ENCODE measurements around the gene DYSF. TPM values are rescaled to one million over a fixed set of nuclear protein-coding genes. Genes with fewer than 3 reads are reported as not detected.
A peak's percentile ranks its signal among the peaks of the same experiment; 100 is the strongest.

DYSF gene
- total and polyA plus RNA-seq, 5 experiments from 2014 or later, result 3.0 to 3.5 (median 3.2) TPM

GRCh38 chr2:71566372-71566771 is 113.0 kb downstream of the DYSF start:
- H3K4me3 Mint-ChIP-seq, result no peak overlapping the region
- peaks cover 0 to 2% (median 0%) of the 10 kb centered on the region in 3 donors for H3K36me3 Mint-ChIP-seq
- POLR2A ChIA-PET, result no interaction called here
- H3K27me3 Mint-ChIP-seq, result peaks cover 0 to 3% (median 0%) of the 10 kb centered on the region in 5 donors
- no peak for ATAC-seq
- H3K4me1 Mint-ChIP-seq, result no peaks in the 10 kb centered on the region
- H3K27ac Mint-ChIP-seq, result no peak overlapping the region
- no peaks in the 10 kb centered on the region for H3K9me3 Mint-ChIP-seq
- DNase-seq, result no peak

GRCh38 chr2:71567625-71568024 is 114.3 kb downstream of the DYSF start:
- Mint-ChIP-seq H3K27ac (no peak overlapping the region), H3K4me1 (no peaks in the 10 kb centered on the region), H3K36me3 (peaks cover 0 to 2% (median 0%) of the 10 kb centered on the region in 3 donors), H3K9me3 (no peaks in the 10 kb centered on the region), H3K27me3 (peaks cover 0 to 3% (median 0%) of the 10 kb centered on the region in 5 donors), H3K4me3 (no peak overlapping the region)
- ATAC-seq, result no peak
- no peak for DNase-seq
- POLR2A ChIA-PET, result no interaction called here

GRCh38 chr2:71568103-71568502 is 114.7 kb downstream of the DYSF start:
- POLR2A ChIA-PET, result no interaction called here
- H3K9me3 Mint-ChIP-seq, result no peaks in the 10 kb centered on the region
- DNase-seq (no peak), ATAC-seq (no peak)
- H3K27me3 Mint-ChIP-seq, result peaks cover 0 to 3% (median 0%) of the 10 kb centered on the region in 5 donors
- no peak overlapping the region for H3K4me3 Mint-ChIP-seq
- H3K4me1 Mint-ChIP-seq, result no peaks in the 10 kb centered on the region
- H3K36me3 Mint-ChIP-seq, result peaks cover 0 to 2% (median 0%) of the 10 kb centered on the region in 3 donors
- H3K27ac Mint-ChIP-seq, result no peak overlapping the region

DNA sequence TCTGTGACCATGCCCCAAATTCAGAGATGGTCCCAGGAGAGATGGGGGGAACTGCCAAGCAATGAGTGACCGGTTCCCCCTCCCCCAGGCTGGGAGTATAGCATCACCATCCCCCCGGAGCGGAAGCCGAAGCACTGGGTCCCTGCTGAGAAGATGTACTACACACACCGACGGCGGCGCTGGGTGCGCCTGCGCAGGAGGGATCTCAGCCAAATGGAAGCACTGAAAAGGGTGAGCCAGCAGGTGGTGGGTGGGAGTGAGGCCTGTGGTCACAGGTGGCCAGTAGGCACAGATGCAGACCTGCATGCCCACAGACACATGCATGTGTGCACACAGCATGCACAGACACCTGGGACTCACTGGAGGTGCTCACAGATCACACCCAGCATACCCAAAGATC is 117.2 kb downstream of the DYSF start:
- Mint-ChIP-seq H3K4me3 (no peak overlapping the region), H3K36me3 (no peaks in the 10 kb centered on the region), H3K27ac (no peak overlapping the region), H3K27me3 (peaks cover 0 to 7% (median 1%) of the 10 kb centered on the region in 5 donors), H3K4me1 (no peaks in the 10 kb centered on the region), H3K9me3 (no peaks in the 10 kb centered on the region)
- POLR2A ChIA-PET, result no interaction called here
- DNase-seq, result no peak
- no peak for ATAC-seq

- Mint-ChIP-seq H3K4me3 (no peak overlapping the region), H3K27me3 (peaks cover 0 to 7% (median 1%) of the 10 kb centered on the region in 5 donors), H3K4me1 (no peaks in the 10 kb centered on the region), H3K27ac (no peak overlapping the region), H3K36me3 (no peaks in the 10 kb centered on the region), H3K9me3 (no peaks in the 10 kb centered on the region)
- DNase-seq (no peak), ATAC-seq (no peak)
- POLR2A ChIA-PET, result no interaction called here
Measured at GRCh38 chr2:71570951-71571460, 117.6 kb downstream of the DYSF start.

DNA sequence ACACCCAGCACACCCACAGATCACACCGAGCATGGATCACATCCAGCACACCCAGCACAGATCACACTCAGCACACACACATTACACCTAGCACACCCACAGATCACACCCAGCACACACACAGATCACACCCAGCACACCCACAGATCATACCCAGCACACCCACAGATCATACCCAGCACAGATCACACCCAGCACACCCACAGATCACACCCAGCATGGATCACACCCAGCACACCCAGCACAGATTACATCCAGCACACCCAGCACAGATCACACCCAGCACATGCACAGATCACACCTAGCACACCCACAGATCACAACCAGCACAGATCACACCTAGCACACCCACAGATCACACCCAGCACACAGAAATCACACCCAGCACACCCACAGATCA is 118.6 kb downstream of the DYSF start:
- ATAC-seq (no peak), DNase-seq (no peak)
- H3K4me3 Mint-ChIP-seq, result no peak overlapping the region
- H3K27ac Mint-ChIP-seq, result no peak overlapping the region
- H3K27me3 Mint-ChIP-seq, result peaks cover 0 to 7% (median 1%) of the 10 kb centered on the region in 5 donors
- H3K4me1 Mint-ChIP-seq, result no peaks in the 10 kb centered on the region
- H3K9me3 Mint-ChIP-seq, result no peaks in the 10 kb centered on the region
- no peaks in the 10 kb centered on the region for H3K36me3 Mint-ChIP-seq
- POLR2A ChIA-PET, result no interaction called here

DNA sequence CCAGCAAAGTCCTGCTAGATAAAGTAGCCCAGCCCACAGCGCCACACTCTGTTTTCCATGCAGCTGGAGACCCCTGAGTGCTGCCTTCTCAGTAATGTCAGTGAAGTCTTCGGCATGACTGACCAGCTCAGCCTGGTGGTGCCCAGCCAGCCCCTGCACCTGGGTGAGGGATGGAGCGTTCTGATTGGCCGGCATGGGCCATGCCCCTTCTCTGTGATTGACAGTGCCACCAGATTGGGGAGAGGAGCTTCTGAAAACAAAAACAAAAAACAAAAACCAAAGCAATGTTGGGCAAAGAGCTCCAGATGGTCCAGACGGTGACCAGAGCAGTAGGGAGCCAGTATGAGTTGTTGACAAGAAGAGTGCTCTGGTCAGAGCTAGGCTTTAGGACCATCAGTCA is 122.6 kb downstream of the DYSF start:
- ATAC-seq (no peak), DNase-seq (no peak)
- H3K4me3 Mint-ChIP-seq, result no peak overlapping the region
- H3K36me3 Mint-ChIP-seq, result no peaks in the 10 kb centered on the region
- no peak overlapping the region for H3K27ac Mint-ChIP-seq
- H3K9me3 Mint-ChIP-seq, result no peaks in the 10 kb centered on the region
- H3K27me3 Mint-ChIP-seq, result peaks cover 0 to 14% (median 1%) of the 10 kb centered on the region in 5 donors
- no peaks in the 10 kb centered on the region for H3K4me1 Mint-ChIP-seq
- POLR2A ChIA-PET, result no interaction called here

GRCh38 chr2:71576541-71576940 is 123.2 kb downstream of the DYSF start:
- no peaks in the 10 kb centered on the region for H3K4me1 Mint-ChIP-seq
- H3K9me3 Mint-ChIP-seq, result no peaks in the 10 kb centered on the region
- DNase-seq (no peak), ATAC-seq (no peak)
- H3K27ac Mint-ChIP-seq, result no peak overlapping the region
- peaks cover 0 to 14% (median 1%) of the 10 kb centered on the region in 5 donors for H3K27me3 Mint-ChIP-seq
- no peak overlapping the region for H3K4me3 Mint-ChIP-seq
- POLR2A ChIA-PET, result no interaction called here
- H3K36me3 Mint-ChIP-seq, result no peaks in the 10 kb centered on the region

DNA sequence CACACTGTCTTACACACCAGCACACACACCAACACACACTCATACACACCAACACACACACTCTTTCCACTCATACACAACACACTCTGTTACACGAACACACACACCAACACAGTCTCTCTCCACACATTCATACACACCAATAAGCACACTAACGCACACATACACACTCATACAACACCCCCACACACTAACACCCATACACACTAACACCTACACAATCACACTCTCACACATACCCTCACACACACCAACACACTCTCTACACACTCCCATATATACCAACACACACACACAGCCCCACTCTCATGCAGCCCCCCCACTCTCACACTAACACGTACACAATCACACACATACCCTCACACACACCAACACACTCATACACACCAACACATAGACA is 123.8 kb downstream of the DYSF start:
- DNase-seq (no peak), ATAC-seq (no peak)
- POLR2A ChIA-PET, result no interaction called here
- no peaks in the 10 kb centered on the region for H3K4me1 Mint-ChIP-seq
- H3K4me3 Mint-ChIP-seq, result no peak overlapping the region
- H3K36me3 Mint-ChIP-seq, result no peaks in the 10 kb centered on the region
- no peak overlapping the region for H3K27ac Mint-ChIP-seq
- H3K9me3 Mint-ChIP-seq, result no peaks in the 10 kb centered on the region
- H3K27me3 Mint-ChIP-seq, result peaks cover 0 to 14% (median 1%) of the 10 kb centered on the region in 5 donors

DNA sequence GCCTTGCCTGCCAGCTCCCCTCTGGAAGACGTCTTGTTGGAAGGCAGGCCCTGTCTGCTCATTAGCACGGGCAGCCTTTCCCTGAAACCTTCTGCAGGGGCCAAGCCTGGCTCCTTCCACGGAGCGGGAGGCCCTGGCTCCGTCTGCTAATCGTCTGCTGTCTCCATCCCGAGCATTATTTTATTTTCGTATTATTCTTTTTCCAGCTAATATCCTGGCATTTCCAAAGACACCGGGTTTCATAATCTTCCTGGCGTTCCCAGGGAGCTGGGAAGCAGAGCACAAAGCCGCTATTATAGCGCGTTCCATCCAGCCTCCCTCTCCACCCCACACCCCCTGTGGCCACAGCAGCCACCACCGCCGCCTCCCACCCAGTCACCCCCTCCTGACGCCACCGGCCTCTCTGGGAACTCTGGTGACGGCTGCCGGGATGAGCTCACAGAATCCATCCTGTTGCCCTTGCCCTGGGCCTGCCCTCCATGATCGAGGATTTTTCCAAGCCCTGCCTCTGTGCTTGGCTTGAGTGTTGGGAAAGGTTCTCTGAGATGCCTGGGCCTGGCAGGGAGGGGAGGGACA is 125.5 kb downstream of the DYSF start:
- POLR2A ChIA-PET, result no interaction called here
- DNase-seq (no peak), ATAC-seq (no peak)
- Mint-ChIP-seq H3K4me3 (no peak overlapping the region), H3K27ac (no peak overlapping the region), H3K36me3 (no peaks in the 10 kb centered on the region), H3K9me3 (no peaks in the 10 kb centered on the region), H3K4me1 (no peaks in the 10 kb centered on the region), H3K27me3 (peaks cover 0 to 11% (median 1%) of the 10 kb centered on the region in 5 donors)

- DNase-seq (no peak), ATAC-seq (no peak)
- peaks cover 0 to 11% (median 0%) of the 10 kb centered on the region in 5 donors for H3K27me3 Mint-ChIP-seq
- H3K4me3 Mint-ChIP-seq, result no peak overlapping the region
- no peak overlapping the region for H3K27ac Mint-ChIP-seq
- no peaks in the 10 kb centered on the region for H3K36me3 Mint-ChIP-seq
- peaks cover 0 to 2% (median 0%) of the 10 kb centered on the region in 4 donors for H3K4me1 Mint-ChIP-seq
- no peaks in the 10 kb centered on the region for H3K9me3 Mint-ChIP-seq
- POLR2A ChIA-PET, result no interaction called here
Measured at GRCh38 chr2:71581026-71581425, 127.7 kb downstream of the DYSF start.

GRCh38 chr2:71583876-71584275 is 130.5 kb downstream of the DYSF start:
- no peak overlapping the region for H3K27ac Mint-ChIP-seq
- H3K4me3 Mint-ChIP-seq, result no peak overlapping the region
- H3K27me3 Mint-ChIP-seq, result peaks cover 0 to 8% (median 0%) of the 10 kb centered on the region in 5 donors
- POLR2A ChIA-PET, result no interaction called here
- ATAC-seq, result no peak
- H3K4me1 Mint-ChIP-seq, result peaks cover 0 to 2% (median 0%) of the 10 kb centered on the region in 4 donors
- H3K9me3 Mint-ChIP-seq, result no peaks in the 10 kb centered on the region
- no peak for DNase-seq
- H3K36me3 Mint-ChIP-seq, result no peaks in the 10 kb centered on the region

GRCh38 chr2:71586471-71586870 is 133.1 kb downstream of the DYSF start:
- Mint-ChIP-seq H3K27me3 (peaks cover 0 to 4% (median 0%) of the 10 kb centered on the region in 5 donors), H3K4me1 (peaks cover 0 to 2% (median 0%) of the 10 kb centered on the region in 4 donors), H3K36me3 (no peaks in the 10 kb centered on the region), H3K4me3 (no peak overlapping the region), H3K9me3 (no peaks in the 10 kb centered on the region), H3K27ac (no peak overlapping the region)
- ATAC-seq, result no peak
- POLR2A ChIA-PET, result no interaction called here
- DNase-seq, result no peak

- ATAC-seq, result no peak
- H3K4me3 Mint-ChIP-seq, result no peak overlapping the region
- peak overlapping the region in 1 of 10 donors; percentile 19 for H3K27ac Mint-ChIP-seq
- POLR2A ChIA-PET, result no interaction called here
- DNase-seq, result no peak
- peaks cover 0 to 4% (median 0%) of the 10 kb centered on the region in 5 donors for H3K27me3 Mint-ChIP-seq
- H3K36me3 Mint-ChIP-seq, result no peaks in the 10 kb centered on the region
- peaks cover 0 to 2% (median 0%) of the 10 kb centered on the region in 4 donors for H3K4me1 Mint-ChIP-seq
- H3K9me3 Mint-ChIP-seq, result no peaks in the 10 kb centered on the region
Measured at GRCh38 chr2:71587509-71588073, 134.2 kb downstream of the DYSF start.
